HepG2 (cell line): ENCODE measurements around the gene NOTUM. TPM values are rescaled to one million over a fixed set of nuclear protein-coding genes. Genes with fewer than 3 reads are reported as not detected.

Source experiments
- ATAC-seq: fragments of 200-7000 bp; cut with Tn5 transposase; 3 replicates; pipeline ENCODE4 v1.9.1; 2020; ENCODE audit warnings: mild to moderate bottlenecking, moderate library complexity
- BruUV-seq: library from RNA; stranded (reverse); fragments of 400-500 nt; replicated peaks from 2 replicates; lab custom pipeline; 2021; lab: Mats Ljungman, UMichigan
- CTCF ChIA-PET: fragments of 300-600 bp; formaldehyde crosslinking; extraction: SDS; loops from one replicate; lab custom pipeline; 2021; ENCODE audit warnings: low total read pairs, inconsistent platforms, low intra/inter-chr PET ratio; lab: Yijun Ruan, JAX
- POLR2A ChIA-PET: fragments of 350-600 bp; sonication (Branson Sonifier 250); formaldehyde crosslinking; loops from one replicate; lab custom pipeline; 2020; ENCODE audit warnings: antibody characterized with exemption, inconsistent platforms; lab: Yijun Ruan, JAX
- DNase-seq: peaks from one replicate; pipeline ENCODE4 v3.0.0-alpha.2; 2015; ENCODE audit warnings: low spot score
- FAIRE-seq: peaks from 3 replicates; lab custom pipeline; 2011; peaks lifted over from hg19 to GRCh38; lab: Jason Lieb, UNC
- H2AFZ ChIP-seq: one replicate; pipeline ENCODE4 v1.6.1; 2011; ENCODE audit warnings: low read length, inconsistent platforms
- H3K27ac ChIP-seq: fragments of 300-600 bp; 3 replicates; pipeline ENCODE4 v1.8.0; 2011; ENCODE audit warnings: mixed run types, mild to moderate bottlenecking, mixed read lengths, low read length, inconsistent platforms; ENCODE audit not compliant: insufficient read depth; ENCODE audit errors: extremely low read length
- H3K27me3 ChIP-seq, 2 experiments: fragments of 200-600 bp in 1 of 2; 2 replicates in 1 of 2; 3 replicates in 1 of 2; pipeline versions ENCODE4 v1.6.0 to v1.8.0; 2011; ENCODE audit warnings: low read length in 2 of 2, mild to moderate bottlenecking in 2 of 2, moderate library complexity in 2 of 2, inconsistent platforms in 1 of 2; ENCODE audit not compliant: insufficient read depth in 2 of 2, control insufficient read depth in 1 of 2
- H3K36me3 ChIP-seq, 2 experiments: fragments of 200-600 bp in 1 of 2; replicated peaks in 1 of 2; 2 replicates in 1 of 2; 3 replicates in 1 of 2; pipeline versions ENCODE4 v1.5.1 to v1.8.0; 2011; ENCODE audit warnings: low read length in 2 of 2, inconsistent platforms in 1 of 2; ENCODE audit not compliant: insufficient read depth in 2 of 2, control insufficient read depth in 1 of 2
- H3K4me1 ChIP-seq: 2 replicates; pipeline ENCODE4 v1.5.1; 2012; ENCODE audit warnings: low read length, inconsistent platforms; ENCODE audit not compliant: insufficient read depth
- H3K4me2 ChIP-seq: 2 replicates; pipeline ENCODE4 v1.6.0; 2011; ENCODE audit warnings: low read depth, low read length, inconsistent platforms
- H3K4me3 ChIP-seq, 3 experiments: fragments of 200-600 bp in 1 of 3; sonication (generic), shearing (Covaris generic) in 1 of 3; replicated peaks in 1 of 3; 2 replicates each; pipeline ENCODE4 v1.5.1; 2011 to 2016; ENCODE audit warnings: low read length in 3 of 3, inconsistent platforms in 2 of 3, low read depth in 2 of 3, mild to moderate bottlenecking in 2 of 3, control low read depth in 1 of 3, mixed read lengths in 1 of 3; ENCODE audit not compliant: insufficient read depth in 1 of 3
- H3K79me2 ChIP-seq: one replicate; pipeline ENCODE4 v1.6.1; 2011; ENCODE audit warnings: low read length, inconsistent platforms; ENCODE audit not compliant: insufficient read depth
- H3K9ac ChIP-seq: 2 replicates; pipeline ENCODE4 v1.6.0; 2011; ENCODE audit warnings: mild to moderate bottlenecking, low read depth, low read length, inconsistent platforms; ENCODE audit not compliant: insufficient read depth
- H3K9me3 ChIP-seq: 2 replicates; pipeline ENCODE4 v1.5.1; 2012; ENCODE audit warnings: mild to moderate bottlenecking, low read length
- H4K20me1 ChIP-seq: 2 replicates; pipeline ENCODE4 v1.6.0; 2011; ENCODE audit warnings: inconsistent platforms, mild to moderate bottlenecking, low read length, moderate library complexity; ENCODE audit not compliant: insufficient read depth
- GABPB1 ChIP-seq: IDR thresholded peaks from 2 replicates; pipeline ENCODE4 v1.6.1; 2016; ENCODE audit warnings: mild to moderate bottlenecking, missing genetic modification reagents, moderate library complexity, missing compliant biosample characterization
- HES4 ChIP-seq: sonication (generic); formaldehyde crosslinking; IDR thresholded peaks from 2 replicates; pipeline ENCODE4 v1.9.0; 2021; ENCODE audit warnings: mild to moderate bottlenecking, missing genetic modification reagents, borderline replicate concordance
- HOXA9 ChIP-seq: sonication (generic); formaldehyde crosslinking; IDR thresholded peaks from 2 replicates; pipeline ENCODE4 v1.8.1; 2022; ENCODE audit warnings: missing genetic modification reagents, mild to moderate bottlenecking, moderate library complexity, borderline replicate concordance
- IRF9 ChIP-seq: sonication (generic); formaldehyde crosslinking; IDR thresholded peaks from 2 replicates; pipeline ENCODE4 v1.8.0; 2022; ENCODE audit warnings: missing genetic modification reagents, mild to moderate bottlenecking, borderline replicate concordance
- MAX ChIP-seq: IDR thresholded peaks from 2 replicates; pipeline ENCODE4 v1.6.1; 2012; ENCODE audit warnings: inconsistent platforms
- NCOA2 ChIP-seq: sonication (generic); formaldehyde crosslinking; IDR thresholded peaks from 2 replicates; pipeline ENCODE4 v1.8.0; 2022; ENCODE audit warnings: inconsistent platforms
- NCOA5 ChIP-seq: sonication (generic); formaldehyde crosslinking; IDR thresholded peaks from 2 replicates; pipeline ENCODE4 v1.4.0; 2020; ENCODE audit warnings: missing genetic modification reagents
- PAF1 ChIP-seq: IDR thresholded peaks from 2 replicates; pipeline ENCODE4 v1.6.1; 2016; ENCODE audit warnings: missing genetic modification reagents, missing compliant biosample characterization
- SIN3A ChIP-seq: IDR thresholded peaks from 2 replicates; pipeline ENCODE4 v1.6.1; 2011; ENCODE audit warnings: low read depth, mild to moderate bottlenecking, control low read depth, low read length, borderline replicate concordance
- SOX5 ChIP-seq: IDR thresholded peaks from 2 replicates; pipeline ENCODE4 v1.6.1; 2016; ENCODE audit warnings: borderline replicate concordance
- SRSF9 ChIP-seq: fragments of 200-400 bp; formaldehyde crosslinking; IDR thresholded peaks from 2 replicates; pipeline ENCODE4 v1.6.1; 2018; ENCODE audit warnings: borderline replicate concordance, mild to moderate bottlenecking, low read depth, low read length; ENCODE audit not compliant: insufficient read depth, poor library complexity, severe bottlenecking
- THAP11 ChIP-seq: IDR thresholded peaks from 2 replicates; pipeline ENCODE4 v1.6.1; 2016; ENCODE audit warnings: missing biosample characterization, missing genetic modification reagents
- YY1 ChIP-seq: IDR thresholded peaks from 2 replicates; pipeline ENCODE4 v1.6.1; 2011; ENCODE audit warnings: low read length, low read depth, moderate library complexity, mild to moderate bottlenecking; ENCODE audit not compliant: insufficient read depth, insufficient replicate concordance
- ZFP36L1 ChIP-seq: sonication (generic); formaldehyde crosslinking; IDR thresholded peaks from 2 replicates; pipeline ENCODE4 v1.8.0; 2022; ENCODE audit warnings: mild to moderate bottlenecking, missing genetic modification reagents, moderate library complexity
- ZNF792 ChIP-seq: IDR thresholded peaks from 2 replicates; pipeline ENCODE4 v1.6.1; 2016
- WGBS: methylation state at CpG from one replicate; pipeline ENCODE4 v1.1.6; 2017; ENCODE audit warnings: low lambda C conversion rate; 5-methylcytosine and 5-hydroxymethylcytosine counted together
- in situ Hi-C: cut with HindIII; loops from 2 replicates; pipeline ENCODE4 v1.10.0; 2017; ENCODE audit warnings: low pct_unique_long_range_greater_than_20kb; ENCODE audit not compliant: extremely low pct_ligation_motif_present
- intact Hi-C: fragments of 100-400 bp; cut with micrococcal nuclease; formaldehyde crosslinking; loops from one replicate; pipeline ENCODE4 v1.10.0; 2022; ENCODE audit not compliant: unreplicated experiment
- polyA plus RNA-seq, 8 experiments: library from polyadenylated mRNA; depleted of rRNA in 3 of 8; stranded (reverse) in 7 of 8; unstranded in 1 of 8; fragments of >200 nt; fragmentation: Illumina TruSeq in 4 of 8; extraction: Trizol in 4 of 8; gene quantifications; 2 replicates each; pipeline versions ENCODE4 v1.2.1 to v1.2.3, GENCODE V29; 2011 to 2016; ENCODE audit warnings: low read depth in 4 of 8, missing spikeins in 1 of 8, mixed read lengths in 1 of 8; ENCODE audit not compliant: insufficient read depth in 1 of 8
- total RNA-seq, 5 experiments: library from RNA; depleted of rRNA; stranded (reverse); fragments of >200 nt; fragmentation: Illumina TruSeq; extraction: Trizol; gene quantifications; 2 replicates each; pipeline ENCODE4 v1.2.3, GENCODE V29; 2016; ENCODE audit warnings: low read depth in 1 of 5
- TF ChIP-seq, protein P1 (sequence below): sonication (generic); formaldehyde crosslinking; IDR thresholded peaks from 2 replicates; pipeline ENCODE4 v1.4.0; 2020; ENCODE audit warnings: missing genetic modification reagents, mild to moderate bottlenecking, borderline replicate concordance
- TF ChIP-seq, protein P2 (sequence below): sonication (generic); formaldehyde crosslinking; IDR thresholded peaks from 2 replicates; pipeline ENCODE4 v1.4.0; 2020; ENCODE audit warnings: missing genetic modification reagents
- TF ChIP-seq, protein P3 (sequence below): sonication (generic); formaldehyde crosslinking; IDR thresholded peaks from 2 replicates; pipeline ENCODE4 v1.8.0; 2022; ENCODE audit warnings: mild to moderate bottlenecking, missing genetic modification reagents, borderline replicate concordance

The NOTUM gene
- total and polyA plus RNA-seq, 2 of the 13 experiments (the other 11 are each of a cell fraction or from before 2014, with no cell fraction given), result 150 to 160 TPM

DNA sequence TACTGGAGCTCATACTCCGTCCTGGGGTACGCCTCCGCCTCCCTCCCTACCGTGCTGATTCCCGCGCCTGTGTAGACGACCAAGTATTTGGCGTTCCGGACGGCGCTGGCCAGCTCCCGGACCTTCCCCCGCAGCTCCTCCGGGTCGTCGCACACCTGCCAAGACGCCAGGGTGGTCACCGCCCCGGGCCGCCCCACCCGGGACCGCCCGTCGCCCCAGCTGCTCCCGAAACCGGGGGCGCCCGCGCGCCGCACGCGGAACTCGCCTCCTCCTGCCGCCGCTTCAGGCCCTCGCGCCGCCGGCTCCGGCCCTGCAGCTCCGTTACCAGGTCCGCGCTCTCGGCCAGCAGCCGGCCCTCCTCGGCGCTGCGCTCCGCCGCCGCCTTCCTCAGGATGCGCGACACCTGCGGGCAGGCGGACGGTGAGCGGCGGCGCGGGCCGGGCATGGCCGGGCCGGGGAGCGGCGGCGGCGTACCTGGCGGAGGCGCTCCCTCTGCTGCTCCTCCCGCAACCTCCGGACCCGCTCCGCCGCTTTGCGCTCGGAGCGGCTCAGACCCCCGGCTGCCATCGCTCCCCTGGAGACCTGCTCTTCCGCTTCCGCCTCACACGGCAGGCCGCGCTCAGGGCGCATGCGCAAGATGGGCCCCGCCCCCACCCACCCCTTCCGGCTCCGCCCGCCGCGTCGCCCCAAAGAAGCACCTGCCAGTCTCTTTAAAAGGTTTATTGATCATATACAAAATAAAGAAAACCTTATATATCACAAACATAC is 43.2 kb downstream of the NOTUM start, which contains the start of gene SIRT7:
Gene SIRT7 (minus strand): TSS at position 612 of the 768 bp plus-strand sequence. CDS start 45 bp downstream, at position 567.
- no peaks in the 10 kb centered on the region; the same call in 1 of the 2 replicates for H4K20me1 ChIP-seq
- ATAC-seq, result peak; percentile 67
- H3K9me3 ChIP-seq, result no peaks in the 10 kb centered on the region
- H3K4me1 ChIP-seq, result peaks cover 27% of the 10 kb centered on the region
- H3K27ac ChIP-seq, result peak within 1 kb of the TSS; percentile 46
- peak; percentile 72 for DNase-seq
- ChIA-PET POLR2A (interaction anchor here (0.9 to 2.8 kb wide), 16 partner anchors 9 to 120 kb away, joined by 3 to 49 read pairs (median 4); partner anchors contain the start of genes ALYREF, ANAPC11, CENPX and DCXR), CTCF (no interaction called here)
- BruUV-seq, result no TSS peak
- H3K36me3 ChIP-seq, result peaks cover 44 to 63% of the 10 kb centered on the region in 2 experiments
- WGBS, result under 1% methylated on average over 32 of the region's 94 CpGs
- in situ Hi-C loops, result no loop called here
- no peak within 1 kb of the TSS for H2AFZ ChIP-seq
- no peaks in the 10 kb centered on the region for H3K27me3 ChIP-seq
- H3K4me3 ChIP-seq, result peak within 1 kb of the TSS; percentile 87 to 94 (median 93)
- peak within 1 kb of the TSS; percentile 82 for H3K9ac ChIP-seq
- peaks cover 45% of the 10 kb centered on the region for H3K79me2 ChIP-seq
- peak within 1 kb of the TSS; percentile 94 for H3K4me2 ChIP-seq
- intact Hi-C loops, result no loop called here
- FAIRE-seq, result no peak
- TF ChIP-seq PAF1 (CRISPR knock-in tag) (peak; percentile 43; the same call in 1 of the 2 replicates), SIN3A (peak; percentile 94; the same call in 1 of the 2 replicates), THAP11 (CRISPR knock-in tag) (peak; percentile 84), YY1 (peak; percentile 88), HES4 (CRISPR knock-in tag) (peak; percentile 92), GABPB1 (peak; percentile 94), ZFP36L1 (CRISPR knock-in tag) (no peak), HOXA9 (peak; percentile 66; the same call in 1 of the 2 replicates), NCOA2 (no peak), SOX5 (peak; percentile 23; the same call in 1 of the 2 replicates), SRSF9 (no peak), MAX (peak; percentile 60), IRF9 (no peak), NCOA5 (no peak), ZNF792 (0 out of 2 replicates have a peak, but pooled peaks have one; percentile 15)
- TF ChIP-seq, protein P1, sequence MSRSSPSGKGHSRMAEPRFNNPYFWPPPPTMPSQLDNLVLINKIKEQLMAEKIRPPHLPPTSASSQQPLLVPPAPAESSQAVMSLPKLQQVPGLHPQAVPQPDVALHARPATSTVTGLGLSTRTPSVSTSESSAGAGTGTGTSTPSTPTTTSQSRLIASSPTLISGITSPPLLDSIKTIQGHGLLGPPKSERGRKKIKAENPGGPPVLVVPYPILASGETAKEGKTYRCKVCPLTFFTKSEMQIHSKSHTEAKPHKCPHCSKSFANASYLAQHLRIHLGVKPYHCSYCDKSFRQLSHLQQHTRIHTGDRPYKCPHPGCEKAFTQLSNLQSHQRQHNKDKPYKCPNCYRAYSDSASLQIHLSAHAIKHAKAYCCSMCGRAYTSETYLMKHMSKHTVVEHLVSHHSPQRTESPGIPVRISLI, result no peak
- TF ChIP-seq, protein P2, sequence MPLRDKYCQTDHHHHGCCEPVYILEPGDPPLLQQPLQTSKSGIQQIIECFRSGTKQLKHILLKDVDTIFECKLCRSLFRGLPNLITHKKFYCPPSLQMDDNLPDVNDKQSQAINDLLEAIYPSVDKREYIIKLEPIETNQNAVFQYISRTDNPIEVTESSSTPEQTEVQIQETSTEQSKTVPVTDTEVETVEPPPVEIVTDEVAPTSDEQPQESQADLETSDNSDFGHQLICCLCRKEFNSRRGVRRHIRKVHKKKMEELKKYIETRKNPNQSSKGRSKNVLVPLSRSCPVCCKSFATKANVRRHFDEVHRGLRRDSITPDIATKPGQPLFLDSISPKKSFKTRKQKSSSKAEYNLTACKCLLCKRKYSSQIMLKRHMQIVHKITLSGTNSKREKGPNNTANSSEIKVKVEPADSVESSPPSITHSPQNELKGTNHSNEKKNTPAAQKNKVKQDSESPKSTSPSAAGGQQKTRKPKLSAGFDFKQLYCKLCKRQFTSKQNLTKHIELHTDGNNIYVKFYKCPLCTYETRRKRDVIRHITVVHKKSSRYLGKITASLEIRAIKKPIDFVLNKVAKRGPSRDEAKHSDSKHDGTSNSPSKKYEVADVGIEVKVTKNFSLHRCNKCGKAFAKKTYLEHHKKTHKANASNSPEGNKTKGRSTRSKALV, result no peak
- TF ChIP-seq, protein P3, sequence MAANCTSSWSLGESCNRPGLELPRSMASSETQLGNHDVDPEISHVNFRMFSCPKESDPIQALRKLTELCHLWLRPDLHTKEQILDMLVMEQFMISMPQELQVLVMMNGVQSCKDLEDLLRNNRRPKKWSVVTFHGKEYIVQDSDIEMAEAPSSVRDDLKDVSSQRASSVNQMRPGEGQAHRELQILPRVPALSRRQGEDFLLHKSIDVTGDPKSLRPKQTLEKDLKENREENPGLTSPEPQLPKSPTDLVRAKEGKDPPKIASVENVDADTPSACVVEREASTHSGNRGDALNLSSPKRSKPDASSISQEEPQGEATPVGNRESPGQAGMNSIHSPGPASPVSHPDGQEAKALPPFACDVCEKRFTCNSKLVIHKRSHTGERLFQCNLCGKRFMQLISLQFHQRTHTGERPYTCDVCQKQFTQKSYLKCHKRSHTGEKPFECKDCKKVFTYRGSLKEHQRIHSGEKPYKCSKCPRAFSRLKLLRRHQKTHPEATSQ, result no peak
